ENCODE measurements around the gene PSMD13.
"Not testable (repeated sequence)": the region's sequence is repeated elsewhere in the genome, so short reads cannot be mapped to it uniquely, and the experiment has no call there.

DNA sequence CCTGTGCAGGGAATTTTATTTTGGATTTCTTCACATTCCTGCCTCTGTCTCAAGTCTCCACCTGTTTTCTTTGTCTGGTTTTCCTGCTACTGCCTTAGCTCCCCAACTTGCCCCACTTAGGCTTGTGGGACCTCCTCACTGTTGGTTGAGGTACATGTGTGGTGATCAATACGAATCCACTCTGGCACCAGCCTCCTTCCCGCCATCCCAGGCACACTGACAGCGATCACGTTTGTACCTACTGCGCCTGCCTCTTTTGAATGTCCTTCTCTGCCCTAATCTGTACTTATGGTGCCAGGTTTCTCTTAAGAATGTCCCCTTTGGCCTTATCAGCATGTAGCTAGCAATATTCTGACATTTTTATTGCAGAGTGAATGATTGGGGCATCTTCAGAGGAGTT lies 46.2 kb upstream of the PSMD13 start:
- TF ChIP-seq, protein P1, sequence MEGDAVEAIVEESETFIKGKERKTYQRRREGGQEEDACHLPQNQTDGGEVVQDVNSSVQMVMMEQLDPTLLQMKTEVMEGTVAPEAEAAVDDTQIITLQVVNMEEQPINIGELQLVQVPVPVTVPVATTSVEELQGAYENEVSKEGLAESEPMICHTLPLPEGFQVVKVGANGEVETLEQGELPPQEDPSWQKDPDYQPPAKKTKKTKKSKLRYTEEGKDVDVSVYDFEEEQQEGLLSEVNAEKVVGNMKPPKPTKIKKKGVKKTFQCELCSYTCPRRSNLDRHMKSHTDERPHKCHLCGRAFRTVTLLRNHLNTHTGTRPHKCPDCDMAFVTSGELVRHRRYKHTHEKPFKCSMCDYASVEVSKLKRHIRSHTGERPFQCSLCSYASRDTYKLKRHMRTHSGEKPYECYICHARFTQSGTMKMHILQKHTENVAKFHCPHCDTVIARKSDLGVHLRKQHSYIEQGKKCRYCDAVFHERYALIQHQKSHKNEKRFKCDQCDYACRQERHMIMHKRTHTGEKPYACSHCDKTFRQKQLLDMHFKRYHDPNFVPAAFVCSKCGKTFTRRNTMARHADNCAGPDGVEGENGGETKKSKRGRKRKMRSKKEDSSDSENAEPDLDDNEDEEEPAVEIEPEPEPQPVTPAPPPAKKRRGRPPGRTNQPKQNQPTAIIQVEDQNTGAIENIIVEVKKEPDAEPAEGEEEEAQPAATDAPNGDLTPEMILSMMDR (conservative IDR thresholded peaks at IDR 0.05) = not testable (repeated sequence)
- not testable (repeated sequence) for TF ChIP-seq ZFX (IDR thresholded peaks at IDR 0.05)

Data from C4-2B (cell line).